Muscle of arm (tissue), 12 donors: ENCODE results near the gene DNAJC27. TPM values are rescaled to one million over a fixed set of nuclear protein-coding genes. Genes with fewer than 3 reads are reported as not detected.

Experiments used
- DNase-seq: peaks from one replicate; pipeline ENCODE4 v3.0.0-alpha.2; 2013
- polyA plus RNA-seq, 12 donors: library from polyadenylated mRNA; unstranded; fragments of 120-200 nt; gene quantifications; one replicate each; pipeline ENCODE4 v1.2.1, GENCODE V29; 2013; ENCODE audit not compliant: insufficient read length in 12 of 12

The DNAJC27 gene
- polyA plus RNA-seq, 12 donors, result 4.9 to 18.1 (median 7.7) TPM; not detected in 1

DNA sequence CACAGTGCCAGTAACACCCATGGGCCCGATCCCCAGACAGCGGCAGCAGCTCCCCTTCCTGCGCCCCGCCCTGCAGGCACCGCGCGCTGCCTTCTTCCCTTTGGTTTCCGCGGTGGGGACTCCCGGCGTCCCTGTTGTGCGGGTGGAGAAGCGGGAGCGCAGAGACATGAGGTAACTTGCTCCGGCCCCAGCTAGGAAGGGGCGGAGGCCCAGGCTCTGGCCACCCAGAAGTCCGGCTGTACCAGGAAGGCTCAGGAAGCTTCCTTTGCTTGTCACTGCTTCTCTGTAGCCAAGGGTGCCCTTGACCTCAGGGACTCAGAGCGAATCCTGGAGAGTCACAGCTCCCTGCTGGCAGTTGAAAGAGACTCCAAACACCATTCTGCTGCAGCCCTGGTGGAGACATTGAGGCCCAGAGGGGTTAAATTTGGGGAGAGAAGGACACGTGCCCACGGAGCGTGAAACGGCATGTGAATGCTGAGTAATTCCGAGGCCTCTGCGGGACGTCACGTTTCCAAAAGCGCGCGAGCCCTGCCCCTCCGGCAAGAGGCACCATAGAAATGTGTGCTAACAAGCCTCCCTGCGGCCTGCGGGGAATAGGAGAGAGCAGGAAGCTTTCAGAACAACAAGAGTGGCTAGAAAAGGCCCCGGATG, 45.0 kb downstream of the DNAJC27 start:
- peak; percentile 46 for DNase-seq

DNA sequence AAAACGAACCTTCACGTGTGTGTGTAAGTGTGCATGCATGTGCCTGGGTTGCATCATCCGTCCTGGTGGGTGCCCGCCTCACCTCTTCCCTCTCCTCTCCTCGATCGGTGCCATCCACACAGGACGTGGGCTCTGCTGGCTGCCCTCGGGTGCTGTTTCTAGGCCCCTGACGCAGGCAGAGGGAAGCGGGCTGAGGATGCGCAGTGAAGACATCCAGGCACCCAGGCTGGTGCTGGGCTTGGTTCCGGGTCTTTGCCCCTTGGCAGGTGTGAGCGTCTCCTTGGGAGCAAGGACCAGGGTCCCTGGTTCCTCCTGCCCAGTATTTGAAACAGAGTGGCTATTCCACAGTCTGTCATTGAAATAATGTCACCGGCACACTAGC, 45.5 kb downstream of the DNAJC27 start:
- no peak for DNase-seq

DNA sequence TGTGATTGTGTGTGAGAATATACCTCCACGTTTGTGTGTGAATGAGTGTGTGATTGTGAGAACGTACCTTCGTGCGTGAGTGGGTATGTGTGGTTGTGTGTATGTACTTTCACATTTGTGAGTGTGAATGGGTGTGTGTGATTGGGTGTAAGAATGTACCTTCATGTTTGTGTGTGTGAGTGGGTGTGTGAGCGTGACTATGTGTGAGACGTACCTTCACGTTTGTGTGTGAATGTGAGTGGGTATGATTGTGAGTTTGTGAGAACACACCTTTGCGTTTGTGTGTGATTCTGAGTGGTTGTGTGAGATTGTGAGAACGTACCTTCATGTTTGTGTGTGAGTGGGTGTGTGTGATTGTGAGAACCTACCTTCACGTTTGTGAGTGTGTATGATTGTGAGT, 45.9 kb downstream of the DNAJC27 start:
- DNase-seq, result no peak

DNA sequence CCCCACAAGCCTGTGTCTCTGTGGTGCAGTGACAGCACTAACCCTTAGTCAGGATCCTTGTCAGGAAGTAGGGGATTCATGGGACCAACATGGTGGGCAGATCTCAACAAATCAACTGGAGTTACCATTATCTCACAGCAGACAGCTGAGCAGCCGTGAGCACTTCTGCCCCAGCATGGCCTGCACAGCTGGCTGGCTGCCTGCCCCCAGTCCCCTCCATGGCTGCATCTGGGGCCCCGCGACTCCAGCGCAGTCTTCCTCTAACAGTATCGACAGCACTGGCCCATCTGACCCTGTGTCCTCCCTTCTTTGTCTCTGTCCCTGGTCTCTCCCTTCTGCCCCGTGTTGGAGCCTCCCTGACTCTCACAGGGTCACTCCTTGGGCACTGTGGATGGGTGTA, 47.0 kb downstream of the DNAJC27 start:
- no peak for DNase-seq

DNA sequence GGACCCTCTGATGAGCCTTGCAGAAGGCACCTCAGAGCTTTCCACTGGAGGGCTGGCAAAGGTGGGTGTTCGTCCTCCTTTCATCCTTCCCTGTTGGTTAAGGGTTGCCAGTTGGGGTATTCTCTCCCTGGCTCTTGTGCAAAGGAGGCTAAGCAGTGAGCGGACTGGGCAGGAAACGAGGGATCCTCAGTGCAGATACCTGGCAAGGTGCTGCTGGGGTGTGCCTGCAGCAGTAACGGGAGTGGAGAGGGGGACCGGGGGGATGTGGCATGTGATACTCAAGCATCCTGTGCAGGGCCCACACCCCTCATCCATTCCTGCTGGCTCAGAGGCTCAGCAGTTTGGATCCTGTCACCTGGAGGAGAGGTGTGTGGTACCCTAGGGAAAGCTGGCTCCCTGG, 47.5 kb downstream of the DNAJC27 start:
- DNase-seq, result no peak

DNA sequence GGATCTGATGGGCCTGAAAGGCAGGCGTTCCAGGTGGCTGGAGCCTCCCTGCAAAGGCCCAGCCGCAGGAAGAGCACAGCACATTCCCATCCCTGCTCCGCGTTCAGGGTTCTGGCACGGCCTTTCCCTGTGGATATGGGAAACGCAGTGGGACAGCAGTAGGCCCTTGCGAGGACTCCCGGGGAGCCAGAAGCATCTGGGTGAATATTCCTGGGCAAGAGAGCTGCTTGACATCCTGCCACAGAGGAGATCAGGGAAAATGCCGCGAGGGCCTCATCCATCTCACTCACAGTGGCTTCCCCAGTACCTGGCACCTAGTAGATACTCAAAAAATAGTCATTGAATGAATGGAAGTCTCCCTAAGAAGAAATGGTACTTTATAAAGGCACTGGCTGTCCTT, 48.6 kb downstream of the DNAJC27 start:
- no peak for DNase-seq

DNA sequence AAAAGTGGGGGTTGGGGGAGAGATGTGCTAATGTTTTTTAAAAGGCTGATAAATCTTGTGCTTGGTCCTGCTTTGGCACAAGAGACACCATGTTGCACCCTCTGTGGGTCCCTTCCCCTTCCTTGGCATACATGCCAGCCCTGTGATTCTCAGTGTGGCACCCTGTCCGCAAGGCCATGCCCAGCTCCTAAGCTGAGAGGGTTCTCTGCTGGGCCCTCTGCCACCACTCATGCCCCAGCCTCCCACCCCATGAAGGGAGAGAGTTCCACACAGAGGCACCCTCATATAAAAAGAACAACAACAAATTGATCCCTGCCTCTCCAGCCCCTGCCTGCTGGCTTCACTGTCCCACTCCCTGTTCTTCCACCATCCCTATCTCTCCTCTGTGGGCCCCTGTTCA, 49.2 kb downstream of the DNAJC27 start:
- no peak for DNase-seq

DNA sequence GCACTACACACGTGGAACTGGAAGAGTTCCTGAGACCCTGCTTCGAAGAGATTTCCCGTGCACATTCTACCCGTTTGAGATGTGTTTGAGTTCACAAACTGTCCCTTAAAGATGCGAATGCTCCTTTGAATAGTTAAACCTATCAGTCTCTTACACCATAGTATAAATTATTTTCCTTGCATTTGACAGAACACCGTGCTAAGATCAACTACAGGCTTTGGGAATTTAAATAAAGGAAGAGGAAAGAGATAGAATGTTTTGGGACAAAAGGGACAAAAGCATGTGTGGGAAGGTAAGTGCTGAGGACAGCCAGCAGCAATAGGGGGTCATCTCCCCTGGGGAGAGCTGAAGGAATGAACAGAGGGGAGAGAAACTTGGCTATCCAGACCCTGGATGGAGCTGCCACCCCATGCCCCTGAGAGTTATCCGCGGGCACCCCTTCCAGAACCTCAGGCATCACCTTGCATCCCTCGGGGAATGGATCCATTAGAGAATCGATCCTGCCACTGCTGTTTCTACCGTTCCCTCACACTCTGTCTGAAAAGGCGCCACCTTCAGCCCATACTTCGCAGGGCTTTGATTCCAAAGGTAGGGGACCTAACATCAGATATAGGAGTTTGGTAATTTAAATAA, 50.8 kb downstream of the DNAJC27 start:
- no peak for DNase-seq

DNA sequence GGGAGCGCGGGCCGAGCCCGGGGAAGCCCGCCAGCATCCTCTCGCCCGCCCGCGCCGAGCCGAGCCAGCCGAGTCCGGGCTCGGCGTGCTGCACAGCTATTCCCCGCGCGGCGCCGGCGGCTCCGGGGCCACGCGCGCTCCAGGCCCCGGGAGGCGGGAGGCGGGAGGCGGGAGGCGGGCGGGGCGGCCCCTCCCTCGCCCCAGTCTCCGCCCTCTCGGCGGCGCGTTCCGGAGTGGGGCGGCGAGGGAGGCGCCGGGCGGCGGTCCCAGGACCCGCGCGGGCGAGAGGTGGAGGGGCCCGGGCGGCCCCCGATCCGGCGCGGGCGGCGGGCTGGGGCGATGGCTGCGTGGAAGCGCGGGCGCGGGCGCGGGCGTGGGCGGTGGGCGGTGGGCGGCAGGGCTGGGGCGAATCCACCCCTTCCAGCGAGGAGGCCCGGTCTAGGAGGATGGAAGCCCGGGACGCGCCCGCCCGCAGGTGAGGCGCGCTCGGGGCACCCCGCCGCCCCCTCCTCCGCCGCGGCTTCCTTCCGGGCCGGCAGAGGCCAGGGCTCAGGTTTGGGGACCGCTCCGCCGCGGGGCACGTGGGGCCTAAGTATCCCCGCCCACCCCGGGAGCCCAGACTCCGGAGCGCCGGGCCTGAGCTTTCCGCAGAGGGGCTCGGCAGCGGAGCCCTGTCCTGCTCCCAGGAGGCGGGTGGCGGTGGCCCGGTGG, 51.5 kb downstream of the DNAJC27 start, which contains the start of gene ADCY3:
Gene ADCY3 (minus strand): TSS at position 140 of the 711 bp plus-strand sequence. CDS start 1,250 bp downstream, outside the sequence.
- peak; percentile 18 for DNase-seq

DNA sequence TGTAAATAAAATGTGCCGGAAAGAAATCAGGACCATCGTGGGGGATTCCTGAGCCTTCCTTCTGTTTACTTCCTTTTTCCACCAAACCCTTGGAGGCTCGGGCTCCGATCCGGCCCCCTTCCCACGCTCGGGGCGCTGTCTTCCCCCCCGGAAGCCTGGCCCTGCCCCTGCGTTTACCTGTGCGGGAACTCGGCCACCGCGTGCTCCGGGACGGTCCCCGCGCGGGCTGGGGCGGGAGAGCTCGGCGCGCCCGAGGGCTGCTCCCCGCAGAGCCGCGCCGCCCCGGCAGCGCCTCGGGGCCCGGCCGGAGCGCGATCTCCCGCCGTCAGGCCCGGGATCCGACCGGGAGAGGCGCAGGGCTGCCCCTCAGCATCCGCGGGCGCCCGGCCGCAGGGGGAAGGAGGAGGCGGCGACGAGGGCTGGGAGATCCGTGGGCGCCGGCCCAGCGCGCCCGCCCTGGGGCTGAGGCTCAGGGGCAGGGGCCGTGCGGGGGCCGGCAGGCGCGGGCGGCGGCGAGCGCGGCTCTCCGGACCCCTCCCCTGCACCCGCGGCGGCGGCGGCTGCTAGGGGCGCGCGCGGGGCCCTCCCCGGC, 52.2 kb downstream of the DNAJC27 start:
- DNase-seq, result peak; percentile 18

DNA sequence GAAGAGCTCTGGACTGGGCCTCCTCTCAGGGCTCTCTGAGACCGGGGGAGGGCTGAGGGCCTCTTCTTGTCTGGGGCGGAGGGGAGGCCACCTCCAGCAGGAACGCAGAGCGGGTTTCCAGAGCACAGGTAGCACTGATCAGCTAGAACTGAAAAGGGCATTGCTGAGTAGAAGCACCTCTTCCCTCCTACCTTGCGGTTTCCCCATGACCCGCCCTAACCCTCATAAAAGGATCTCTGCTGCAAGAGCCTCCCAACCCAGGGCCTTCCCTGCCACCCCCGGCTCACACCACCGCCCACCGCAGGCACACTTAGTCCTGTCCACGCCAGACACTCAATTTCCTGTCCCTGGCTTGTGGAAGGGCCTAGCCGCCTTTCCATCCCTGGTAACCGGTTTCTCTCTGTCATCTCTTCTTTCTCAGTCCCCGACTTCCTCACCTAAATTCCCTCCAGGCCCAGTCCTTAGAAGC, 52.7 kb downstream of the DNAJC27 start:
- DNase-seq, result no peak

DNA sequence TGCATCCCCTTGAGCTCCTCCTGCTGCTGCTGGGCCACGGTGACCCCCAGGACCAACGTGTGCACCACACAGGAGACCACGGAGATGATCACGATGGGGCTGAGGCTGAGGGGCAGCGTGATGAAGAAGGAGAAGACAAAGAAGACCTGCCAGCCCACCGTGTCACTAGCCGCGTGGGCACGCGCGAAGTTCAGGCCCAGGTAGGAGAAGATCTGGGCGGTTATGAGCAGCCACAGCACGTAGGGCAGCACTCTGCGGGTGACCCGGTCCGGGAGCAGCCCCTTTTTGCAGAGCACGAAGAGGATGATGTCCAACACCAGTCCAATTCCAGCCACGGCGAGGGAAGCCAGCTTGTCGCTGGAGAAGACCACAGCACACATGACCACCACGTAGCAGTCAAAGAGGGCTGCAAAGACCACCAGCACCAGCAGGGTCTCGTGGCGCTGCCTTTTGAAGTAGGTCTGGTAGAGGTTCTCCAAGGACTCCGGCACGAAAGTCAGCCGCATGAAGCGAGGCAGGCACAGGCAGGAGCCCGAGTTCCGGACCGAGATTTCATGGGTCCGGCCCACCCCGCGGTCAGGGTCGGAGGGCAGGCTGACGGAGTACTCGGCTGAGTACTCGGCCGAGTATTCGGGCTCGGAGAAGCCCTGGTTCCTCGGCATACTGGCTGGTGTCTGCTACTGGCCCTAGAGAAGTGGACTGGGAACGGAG, 53.3 kb downstream of the DNAJC27 start:
- DNase-seq, result no peak

DNA sequence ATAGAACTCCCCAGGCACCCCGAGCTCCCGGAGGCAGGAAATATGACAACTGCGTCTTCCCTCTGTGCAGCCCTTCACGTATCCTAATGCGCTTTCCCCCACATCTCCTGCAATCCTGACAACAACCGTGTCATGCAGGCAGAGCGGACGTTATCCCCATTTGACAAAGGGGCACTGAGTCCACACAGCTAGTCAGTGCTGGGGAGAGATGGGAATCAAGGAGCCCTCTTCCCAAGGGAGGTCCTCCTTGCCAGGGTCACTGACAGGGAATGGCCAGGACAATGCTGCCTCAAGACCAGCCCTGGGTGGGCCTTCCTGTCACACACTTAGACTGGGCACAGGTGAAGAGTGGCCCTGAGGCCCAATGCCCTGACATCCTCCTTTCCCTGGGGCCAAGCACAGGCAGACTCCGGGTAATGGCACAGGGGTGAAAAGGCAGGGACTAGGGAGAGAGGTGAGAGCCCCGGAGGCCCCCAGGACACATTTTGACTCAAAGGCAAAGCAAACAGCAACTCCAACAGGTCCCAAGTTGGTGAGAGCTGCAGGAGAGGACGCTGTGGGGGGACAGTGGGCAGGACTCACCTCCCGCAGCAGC, 53.9 kb downstream of the DNAJC27 start:
- no peak for DNase-seq

DNA sequence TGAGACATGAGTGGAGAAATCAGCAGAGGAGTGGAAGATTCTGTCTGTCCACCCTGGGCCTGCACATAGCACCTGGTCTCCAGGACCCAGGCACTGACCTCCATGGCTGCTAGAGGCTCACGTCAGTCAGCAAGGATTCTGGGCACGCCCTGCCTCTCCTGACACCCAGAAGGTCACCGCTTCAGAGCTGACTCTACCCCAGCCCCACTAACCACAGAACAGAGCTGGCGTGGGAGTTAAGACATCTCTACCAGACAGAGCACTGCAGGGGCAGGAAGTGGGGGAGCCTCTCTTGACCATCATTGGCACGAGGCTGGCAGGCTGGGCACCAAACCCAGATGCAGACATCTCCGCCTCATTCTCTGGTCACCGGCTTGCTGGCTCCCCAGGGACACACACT, 54.7 kb downstream of the DNAJC27 start:
- DNase-seq, result no peak

DNA sequence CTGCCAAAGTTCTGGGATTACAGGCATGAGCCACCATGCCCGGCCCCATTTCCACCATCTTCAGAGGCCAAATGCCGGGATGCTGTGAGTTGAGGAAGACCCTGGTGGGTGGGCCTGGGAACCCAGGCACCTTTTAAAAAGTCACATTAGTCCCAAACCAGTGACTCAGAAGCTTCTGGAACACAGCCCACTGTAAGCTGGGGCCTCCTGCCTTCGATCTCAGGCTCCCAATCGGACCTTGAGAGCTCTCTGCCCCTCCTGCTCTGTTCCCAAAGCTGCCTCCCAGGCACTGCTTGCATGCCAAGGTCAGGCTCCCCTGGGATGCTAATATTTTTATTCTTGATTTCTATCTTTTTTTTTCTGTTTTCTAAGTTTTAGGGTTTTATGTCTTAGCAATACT, 56.0 kb downstream of the DNAJC27 start:
- DNase-seq, result no peak

DNA sequence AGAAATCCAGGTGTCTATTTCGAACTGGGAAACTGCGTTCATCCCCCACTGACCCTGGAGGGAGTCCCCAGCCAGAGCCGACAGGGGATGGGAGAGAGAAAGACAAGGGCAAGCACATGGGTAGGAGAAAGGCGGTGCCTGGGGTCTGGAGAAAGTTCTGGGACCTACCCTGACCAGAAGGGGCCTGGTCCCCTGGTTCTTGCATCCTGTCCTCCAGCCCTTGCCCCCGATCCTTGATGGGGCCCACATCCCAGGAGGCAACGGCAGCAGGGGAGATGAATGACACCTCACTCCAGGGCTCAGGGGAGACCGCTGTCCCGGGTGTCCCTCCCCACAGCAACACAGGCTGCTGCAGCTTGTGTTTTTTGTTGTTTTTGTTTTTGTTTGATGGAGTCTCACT, 56.6 kb downstream of the DNAJC27 start:
- no peak for DNase-seq

DNA sequence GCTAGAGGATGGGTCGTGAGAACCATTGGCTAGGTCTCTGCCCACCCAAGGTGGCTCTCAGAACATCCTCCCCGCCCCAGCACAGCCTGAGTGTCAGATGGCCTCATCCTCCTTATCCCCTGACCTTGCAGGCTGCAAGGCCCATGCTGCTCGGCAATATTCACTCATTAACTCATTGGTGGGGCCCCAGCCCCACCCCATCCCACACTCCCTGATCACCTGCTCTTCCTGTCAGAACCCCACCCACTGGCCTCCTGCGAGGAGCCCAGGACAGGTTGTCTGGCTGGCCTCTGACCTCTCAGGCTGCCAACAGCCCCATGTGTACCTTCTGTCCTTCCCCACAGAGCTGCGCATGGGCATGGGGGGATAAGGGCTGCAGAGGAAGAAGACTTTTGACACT, 57.0 kb downstream of the DNAJC27 start:
- DNase-seq, result no peak

DNA sequence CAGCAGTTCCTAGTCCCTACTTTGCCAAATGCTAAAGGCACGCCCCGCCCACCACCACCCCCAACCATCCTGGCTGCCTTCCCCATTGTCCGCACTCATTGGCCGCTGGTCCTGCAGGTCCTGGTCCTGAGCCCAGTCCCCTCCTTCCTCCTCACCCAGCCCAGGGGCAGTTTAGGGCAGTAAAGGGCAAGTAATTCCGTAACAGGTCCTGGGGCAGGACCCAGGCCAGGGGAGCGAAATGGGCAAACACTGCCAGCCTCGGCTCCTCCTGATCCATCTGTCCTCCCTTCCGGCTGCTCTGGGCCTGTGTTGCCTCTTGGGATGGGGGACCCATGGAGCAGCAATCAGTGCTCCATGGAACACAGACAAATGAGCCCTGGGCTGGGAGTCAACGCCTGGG, 57.8 kb downstream of the DNAJC27 start:
- no peak for DNase-seq

DNA sequence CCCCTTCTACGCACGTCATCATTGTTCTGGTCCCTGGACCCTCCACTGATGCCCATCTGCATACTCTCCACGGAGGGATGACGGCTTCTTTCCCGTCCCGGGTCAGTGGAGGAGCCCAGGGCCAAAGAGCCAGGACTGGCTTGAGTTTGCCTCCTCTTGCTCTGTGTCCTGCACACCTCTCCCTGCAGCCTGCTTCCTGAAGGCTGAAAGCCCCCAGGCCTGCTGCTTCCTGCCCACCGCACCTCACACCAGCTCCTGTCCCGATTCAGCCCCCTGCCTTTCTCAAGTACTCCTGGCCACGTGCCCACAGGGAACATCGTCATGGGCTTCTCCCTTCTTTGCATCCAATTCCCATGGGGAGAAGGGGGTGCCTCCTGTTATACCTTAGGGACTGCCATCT, 58.8 kb downstream of the DNAJC27 start:
- no peak for DNase-seq

DNA sequence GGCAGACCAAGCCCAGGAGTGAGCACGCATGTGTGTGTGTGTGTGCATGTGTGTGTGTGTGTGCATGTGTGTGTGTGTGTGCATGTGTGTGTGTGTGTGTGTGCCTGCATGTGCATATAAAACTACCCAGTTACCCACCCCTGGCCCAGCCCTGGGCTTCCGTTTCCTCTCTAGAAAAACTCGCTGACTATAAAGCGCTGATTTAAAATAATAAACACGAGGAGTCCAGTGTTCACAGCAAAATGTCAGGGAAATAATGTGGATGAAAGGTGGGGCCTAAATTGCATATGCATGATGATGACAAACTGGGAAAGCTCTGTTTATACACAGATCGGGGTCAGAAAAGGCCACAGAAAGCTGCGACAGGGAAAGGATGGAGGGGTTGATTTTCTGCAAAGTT, 59.2 kb downstream of the DNAJC27 start:
- DNase-seq, result no peak

DNA sequence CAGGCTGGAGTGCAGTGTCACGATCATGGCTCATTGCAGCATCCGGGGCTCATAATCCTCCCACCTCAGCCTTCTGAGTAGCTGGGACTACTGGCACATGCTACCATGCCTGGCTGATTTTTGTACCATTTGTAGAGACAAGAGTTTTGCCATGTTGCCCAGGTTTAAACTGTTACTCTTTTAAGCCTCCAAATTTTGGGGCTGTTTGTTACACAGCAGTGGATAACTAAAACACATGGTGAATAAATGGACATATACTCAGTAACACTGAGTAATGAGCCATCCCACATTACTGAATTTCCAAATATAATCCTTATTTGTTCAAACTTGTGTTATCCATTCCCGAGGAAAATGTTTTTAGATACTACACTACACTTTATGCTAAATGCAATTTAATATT, 61.5 kb downstream of the DNAJC27 start:
- DNase-seq, result no peak
